Mesenchymal stem cell (in vitro differentiated cells and primary cell): Measurements from ENCODE around the gene RRP8.
A peak's percentile ranks its signal among the peaks of the same experiment; 100 is the strongest.

Experiments used
- DNase-seq: peaks from one replicate; pipeline ENCODE4 v3.0.0-alpha.2; 2013
- H2AFZ ChIP-seq: one replicate; pipeline ENCODE4 v1.6.1; 2013; ENCODE audit warnings: low read depth, mild to moderate bottlenecking, control low read depth, inconsistent platforms, low read length, moderate library complexity
- H2AK5ac ChIP-seq: 2 replicates; pipeline ENCODE4 v1.6.1; 2013; ENCODE audit warnings: low read length, moderate library complexity, mild to moderate bottlenecking, inconsistent platforms; ENCODE audit not compliant: severe bottlenecking
- H2BK120ac ChIP-seq: one replicate; pipeline ENCODE4 v1.6.1; 2013; ENCODE audit warnings: low read depth, mild to moderate bottlenecking, inconsistent platforms, low read length, moderate library complexity
- H2BK12ac ChIP-seq, 2 experiments: one replicate each; pipeline ENCODE4 v1.6.1; 2013; ENCODE audit warnings: inconsistent platforms in 2 of 2, low read length in 2 of 2, mild to moderate bottlenecking in 2 of 2, moderate library complexity in 2 of 2, control low read depth in 1 of 2
- H2BK15ac ChIP-seq: one replicate; pipeline ENCODE4 v1.6.1; 2013; ENCODE audit warnings: mild to moderate bottlenecking, low read depth, inconsistent platforms; ENCODE audit not compliant: poor library complexity, severe bottlenecking
- H2BK5ac ChIP-seq: 2 replicates; pipeline ENCODE4 v1.6.1; 2013; ENCODE audit warnings: low read depth, mild to moderate bottlenecking, low read length, control low read depth, inconsistent platforms; ENCODE audit not compliant: poor library complexity, severe bottlenecking
- H3K14ac ChIP-seq, 2 experiments: one replicate each; pipeline ENCODE4 v1.6.1; 2013; ENCODE audit warnings: inconsistent platforms in 2 of 2, low read length in 2 of 2, control low read depth in 1 of 2, mild to moderate bottlenecking in 1 of 2, moderate library complexity in 1 of 2
- H3K18ac ChIP-seq, 2 experiments: one replicate each; pipeline ENCODE4 v1.6.1; 2013; ENCODE audit warnings: inconsistent platforms in 2 of 2, low read length in 2 of 2, control low read depth in 1 of 2, low read depth in 1 of 2, mild to moderate bottlenecking in 1 of 2
- H3K23ac ChIP-seq, 2 experiments: one replicate each; pipeline ENCODE4 v1.6.1; 2013; ENCODE audit warnings: inconsistent platforms in 2 of 2, low read length in 2 of 2, mild to moderate bottlenecking in 2 of 2, moderate library complexity in 2 of 2, control low read depth in 1 of 2
- H3K27ac ChIP-seq: 2 replicates; pipeline ENCODE4 v1.5.1; 2013; ENCODE audit warnings: mild to moderate bottlenecking, moderate library complexity, low read length, control low read depth, inconsistent platforms; ENCODE audit not compliant: poor library complexity, severe bottlenecking
- H3K27me3 ChIP-seq, 2 experiments: 2 replicates each; pipeline versions ENCODE4 v1.6.1 to v1.7.0; 2013; ENCODE audit warnings: low read length in 2 of 2, mild to moderate bottlenecking in 2 of 2, moderate library complexity in 2 of 2, control low read depth in 1 of 2, inconsistent platforms in 1 of 2; ENCODE audit not compliant: control insufficient read depth in 1 of 2, insufficient read depth in 1 of 2
- H3K36me3 ChIP-seq, 2 experiments: 2 replicates each; pipeline versions ENCODE4 v1.6.1 to v1.7.0; 2013; ENCODE audit warnings: low read length in 2 of 2, control low read depth in 1 of 2, inconsistent platforms in 1 of 2, low read depth in 1 of 2, mild to moderate bottlenecking in 1 of 2; ENCODE audit not compliant: insufficient read depth in 2 of 2, control insufficient read depth in 1 of 2
- H3K4ac ChIP-seq, 2 experiments: one replicate each; pipeline ENCODE4 v1.6.1; 2013; ENCODE audit warnings: inconsistent platforms in 2 of 2, low read length in 2 of 2, mild to moderate bottlenecking in 2 of 2, moderate library complexity in 2 of 2, control low read depth in 1 of 2, low read depth in 1 of 2
- H3K4me1 ChIP-seq: 2 replicates; pipeline ENCODE4 v1.6.1; 2013; ENCODE audit warnings: low read depth, low read length, control low read depth; ENCODE audit not compliant: control insufficient read depth, insufficient read depth
- H3K4me2 ChIP-seq: 2 replicates; pipeline ENCODE4 v1.6.1; 2013; ENCODE audit warnings: low read length, mild to moderate bottlenecking, inconsistent platforms; ENCODE audit not compliant: poor library complexity, severe bottlenecking
- H3K4me3 ChIP-seq, 2 experiments: 2 replicates each; pipeline versions ENCODE4 v1.5.1 to v1.7.0; 2013; ENCODE audit warnings: low read length in 2 of 2, mild to moderate bottlenecking in 2 of 2, control low read depth in 1 of 2, low read depth in 1 of 2; ENCODE audit not compliant: insufficient read depth in 1 of 2
- H3K79me1 ChIP-seq: replicated peaks from 2 replicates; pipeline ENCODE4 v1.6.1; 2013; ENCODE audit warnings: mild to moderate bottlenecking, control low read depth, low read length, inconsistent platforms; ENCODE audit not compliant: poor library complexity, severe bottlenecking
- H3K9ac ChIP-seq: 2 replicates; pipeline ENCODE4 v1.7.0; 2013; ENCODE audit warnings: mild to moderate bottlenecking, low read length, moderate library complexity
- H3K9me3 ChIP-seq: 2 replicates; pipeline ENCODE4 v1.7.0; 2013; ENCODE audit warnings: mild to moderate bottlenecking, low read length; ENCODE audit not compliant: control insufficient read depth
- H4K8ac ChIP-seq: one replicate; pipeline ENCODE4 v1.6.1; 2013; ENCODE audit warnings: inconsistent platforms, mild to moderate bottlenecking, low read length, moderate library complexity
- H4K91ac ChIP-seq: one replicate; pipeline ENCODE4 v1.6.1; 2013; ENCODE audit warnings: mild to moderate bottlenecking, low read length, inconsistent platforms
- WGBS: methylation state at CpG from one replicate; pipeline ENCODE4 v1.1.7; 2013; ENCODE audit warnings: mixed read lengths; 5-methylcytosine and 5-hydroxymethylcytosine counted together

RRP8 gene

GRCh38 chr11:6569706-6570105, 33.7 kb downstream of the RRP8 start:
- Histone ChIP-seq H3K36me3 (peaks cover 14 to 30% of the 10 kb centered on the region in 2 experiments), H4K8ac (no peak overlapping the region), H3K9me3 (no peaks in the 10 kb centered on the region), H3K4me2 (no peak overlapping the region), H4K91ac (no peak overlapping the region), H2BK120ac (no peak overlapping the region), H3K79me1 (peaks cover 4% of the 10 kb centered on the region), H3K9ac (no peak overlapping the region), H3K4ac (no peak overlapping the region), H3K27ac (no peak overlapping the region), H2BK5ac (no peak overlapping the region), H3K27me3 (no peaks in the 10 kb centered on the region), H2AFZ (no peak overlapping the region), H2BK15ac (no peak overlapping the region), H3K4me1 (peaks cover 5% of the 10 kb centered on the region), H3K23ac (no peak overlapping the region), H2AK5ac (no peak overlapping the region), H3K4me3 (no peak overlapping the region), H3K14ac (no peak overlapping the region), H2BK12ac (no peak overlapping the region), H3K18ac (no peak overlapping the region)
- no peak for DNase-seq
- WGBS, result 95% methylated on average over 5 of the region's 5 CpGs

GRCh38 chr11:6568191-6568918, 35.1 kb downstream of the RRP8 start:
- no peak overlapping the region for H3K4me3 ChIP-seq
- no peak overlapping the region for H3K4me2 ChIP-seq
- H3K23ac ChIP-seq, result no peak overlapping the region
- no peak overlapping the region for H3K14ac ChIP-seq
- H3K4me1 ChIP-seq, result peaks cover 12% of the 10 kb centered on the region
- H3K18ac ChIP-seq, result peak overlapping the region in 1 of 2 experiments; percentile 29
- peaks cover 4% of the 10 kb centered on the region for H3K79me1 ChIP-seq
- no peaks in the 10 kb centered on the region for H3K27me3 ChIP-seq
- H2AK5ac ChIP-seq, result no peak overlapping the region
- no peak overlapping the region for H2BK5ac ChIP-seq
- no peak overlapping the region for H3K9ac ChIP-seq
- H2BK12ac ChIP-seq, result no peak overlapping the region
- peak; percentile 40 for DNase-seq
- H2BK15ac ChIP-seq, result no peak overlapping the region
- H4K91ac ChIP-seq, result no peak overlapping the region
- H2BK120ac ChIP-seq, result no peak overlapping the region
- 80% methylated on average over 4 of the region's 4 CpGs for WGBS
- H3K27ac ChIP-seq, result no peak overlapping the region
- no peaks in the 10 kb centered on the region for H3K9me3 ChIP-seq
- H3K36me3 ChIP-seq, result peaks cover 27 to 32% of the 10 kb centered on the region in 2 experiments
- H3K4ac ChIP-seq, result no peak overlapping the region
- no peak overlapping the region for H4K8ac ChIP-seq
- no peak overlapping the region for H2AFZ ChIP-seq

GRCh38 chr11:6567371-6567745, 36.1 kb downstream of the RRP8 start:
- Histone ChIP-seq H3K9me3 (no peaks in the 10 kb centered on the region), H3K79me1 (peaks cover 4% of the 10 kb centered on the region), H3K4ac (no peak overlapping the region), H2AK5ac (no peak overlapping the region), H3K4me1 (peaks cover 16% of the 10 kb centered on the region), H3K4me3 (no peak overlapping the region), H2BK12ac (no peak overlapping the region), H2BK5ac (no peak overlapping the region), H3K27ac (no peak overlapping the region), H3K23ac (no peak overlapping the region), H3K4me2 (no peak overlapping the region), H2AFZ (no peak overlapping the region), H3K9ac (no peak overlapping the region), H3K18ac (no peak overlapping the region), H3K14ac (no peak overlapping the region), H2BK15ac (peak overlapping the region; percentile 85), H3K27me3 (no peaks in the 10 kb centered on the region), H4K91ac (no peak overlapping the region), H3K36me3 (peaks cover 35 to 37% of the 10 kb centered on the region in 2 experiments), H4K8ac (no peak overlapping the region), H2BK120ac (no peak overlapping the region)
- 91% methylated on average over 7 of the region's 7 CpGs for WGBS
- DNase-seq, result no peak

- Histone ChIP-seq H2BK5ac (no peak overlapping the region), H4K8ac (no peak overlapping the region), H3K27ac (no peak overlapping the region), H2AK5ac (no peak overlapping the region), H3K9ac (no peak overlapping the region), H3K23ac (no peak overlapping the region), H3K4me3 (no peak overlapping the region), H2AFZ (no peak overlapping the region), H3K4ac (no peak overlapping the region), H3K79me1 (peaks cover 4% of the 10 kb centered on the region), H4K91ac (no peak overlapping the region), H3K14ac (no peak overlapping the region), H2BK15ac (no peak overlapping the region), H3K36me3 (peaks cover 35 to 37% of the 10 kb centered on the region in 2 experiments), H3K9me3 (no peaks in the 10 kb centered on the region), H3K4me2 (no peak overlapping the region), H2BK120ac (no peak overlapping the region), H3K18ac (no peak overlapping the region), H3K4me1 (peaks cover 15% of the 10 kb centered on the region), H2BK12ac (no peak overlapping the region), H3K27me3 (no peaks in the 10 kb centered on the region)
- WGBS, result 96% methylated on average over 13 of the region's 13 CpGs
- DNase-seq, result no peak
These were observed 36.6 kb downstream of the RRP8 start for GRCh38 chr11:6566704-6567370.
